GM21737 (cell line): Measurements from ENCODE around the gene CACTIN.
"Not testable (repeated sequence)": the region's sequence is repeated elsewhere in the genome, so short reads cannot be mapped to it uniquely, and the experiment has no call there.

Experiments
- ATAC-seq: cut with Tn5 transposase; IDR thresholded peaks from one replicate; pipeline ENCODE4 v1.9.1; 2021; ENCODE audit warnings: mild to moderate bottlenecking, moderate library complexity; ENCODE audit not compliant: unreplicated experiment

The CACTIN gene

GRCh38 chr19:3648037-3648905 is 21.7 kb upstream of the CACTIN start:
- ATAC-seq, result no peak

- ATAC-seq, result not testable (repeated sequence)
These were observed 20.5 kb upstream of the CACTIN start for GRCh38 chr19:3647102-3647501.

GRCh38 chr19:3646336-3647092 is 19.9 kb upstream of the CACTIN start:
- ATAC-seq, result no peak

GRCh38 chr19:3645726-3646125 is 19.1 kb upstream of the CACTIN start:
- ATAC-seq, result no peak

- ATAC-seq, result no peak
These were observed 18.4 kb upstream of the CACTIN start for GRCh38 chr19:3645067-3645396.

GRCh38 chr19:3644351-3645066 is 17.9 kb upstream of the CACTIN start:
- ATAC-seq, result no peak

GRCh38 chr19:3643674-3644313 is 17.2 kb upstream of the CACTIN start:
- ATAC-seq, result no peak

- no peak for ATAC-seq
These were observed 16.5 kb upstream of the CACTIN start for GRCh38 chr19:3642987-3643673.

- no peak for ATAC-seq
These were observed 15.7 kb upstream of the CACTIN start for GRCh38 chr19:3642296-3642695.

GRCh38 chr19:3641515-3642269 is 15.1 kb upstream of the CACTIN start:
- ATAC-seq, result no peak

- ATAC-seq, result no peak
These were observed 12.9 kb upstream of the CACTIN start for GRCh38 chr19:3639479-3639878.

- ATAC-seq, result no peak
These were observed 11.9 kb upstream of the CACTIN start for GRCh38 chr19:3638208-3639193.

- ATAC-seq, result no peak
These were observed 11.0 kb upstream of the CACTIN start for GRCh38 chr19:3637621-3638020.

- ATAC-seq, result no peak
These were observed 10.4 kb upstream of the CACTIN start for GRCh38 chr19:3636962-3637361.

- ATAC-seq, result no peak
These were observed 9.9 kb upstream of the CACTIN start for GRCh38 chr19:3636506-3636905.

- no peak for ATAC-seq
These were observed 8.0 kb upstream of the CACTIN start for GRCh38 chr19:3634496-3635045.

- no peak for ATAC-seq
These were observed 7.0 kb upstream of the CACTIN start for GRCh38 chr19:3633559-3633988.
